Measurements from ENCODE around the gene NINL. TPM values are rescaled to one million over a fixed set of nuclear protein-coding genes. Genes with fewer than 3 reads are reported as not detected.

NINL gene
- total RNA-seq, 1 donor from 2014 or later = 86.8 TPM

GRCh38 chr20:25469558-25469957 lies 115.8 kb downstream of the NINL start:
- peaks cover 7% of the 10 kb centered on the region for H3K9me3 Mint-ChIP-seq (ENCODE audit: unreplicated experiment)
- DNase-seq = no peak
- peak overlapping the region; percentile 16 for H3K27ac Mint-ChIP-seq (ENCODE audit: unreplicated experiment)
- TF ChIP-seq CTCF (IDR thresholded peaks at IDR 0.05; ENCODE audit: partially characterized antibody, unreplicated experiment) = no peak
- H3K27me3 Mint-ChIP-seq (ENCODE audit: unreplicated experiment) = peaks cover 4% of the 10 kb centered on the region
- no peak overlapping the region for H3K4me3 Mint-ChIP-seq (ENCODE audit: unreplicated experiment)
- peaks cover 13% of the 10 kb centered on the region for H3K4me1 Mint-ChIP-seq (ENCODE audit: low read depth, unreplicated experiment)
- H3K36me3 Mint-ChIP-seq (ENCODE audit: unreplicated experiment) = peaks cover 11% of the 10 kb centered on the region

GRCh38 chr20:25468126-25469075 lies 116.9 kb downstream of the NINL start:
- Mint-ChIP-seq H3K4me1 (ENCODE audit: low read depth, unreplicated experiment) (peaks cover 17% of the 10 kb centered on the region), H3K27ac (ENCODE audit: unreplicated experiment) (no peak overlapping the region), H3K27me3 (ENCODE audit: unreplicated experiment) (peaks cover 10% of the 10 kb centered on the region), H3K9me3 (ENCODE audit: unreplicated experiment) (peaks cover 13% of the 10 kb centered on the region), H3K36me3 (ENCODE audit: unreplicated experiment) (peaks cover 11% of the 10 kb centered on the region), H3K4me3 (ENCODE audit: unreplicated experiment) (no peak overlapping the region)
- DNase-seq = no peak
- no peak for TF ChIP-seq CTCF (IDR thresholded peaks at IDR 0.05; ENCODE audit: partially characterized antibody, unreplicated experiment)

- Mint-ChIP-seq H3K27ac (ENCODE audit: unreplicated experiment) (no peak overlapping the region), H3K27me3 (ENCODE audit: unreplicated experiment) (peaks cover 10% of the 10 kb centered on the region), H3K9me3 (ENCODE audit: unreplicated experiment) (peaks cover 13% of the 10 kb centered on the region), H3K4me1 (ENCODE audit: low read depth, unreplicated experiment) (peaks cover 17% of the 10 kb centered on the region), H3K4me3 (ENCODE audit: unreplicated experiment) (no peak overlapping the region), H3K36me3 (ENCODE audit: unreplicated experiment) (peaks cover 11% of the 10 kb centered on the region)
- DNase-seq = no peak
- TF ChIP-seq CTCF (IDR thresholded peaks at IDR 0.05; ENCODE audit: partially characterized antibody, unreplicated experiment) = no peak
Measured at GRCh38 chr20:25467441-25467840, 117.9 kb downstream of the NINL start.

GRCh38 chr20:25466846-25467245 lies 118.5 kb downstream of the NINL start:
- Mint-ChIP-seq H3K27ac (ENCODE audit: unreplicated experiment) (no peak overlapping the region), H3K9me3 (ENCODE audit: unreplicated experiment) (peaks cover 14% of the 10 kb centered on the region), H3K36me3 (ENCODE audit: unreplicated experiment) (peaks cover 11% of the 10 kb centered on the region), H3K27me3 (ENCODE audit: unreplicated experiment) (peaks cover 11% of the 10 kb centered on the region), H3K4me3 (ENCODE audit: unreplicated experiment) (no peak overlapping the region), H3K4me1 (ENCODE audit: low read depth, unreplicated experiment) (peaks cover 17% of the 10 kb centered on the region)
- DNase-seq = no peak
- no peak for TF ChIP-seq CTCF (IDR thresholded peaks at IDR 0.05; ENCODE audit: partially characterized antibody, unreplicated experiment)
